Tibial nerve (tissue), 4 donors: Measurements from ENCODE around the gene TAAR5.

ENCODE experiments used
- CTCF ChIP-seq, 5 experiments: fragments of 200-600 bp in 3 of 5; fragments of 450-650 bp in 2 of 5; sonication (generic) in 3 of 5; IDR thresholded peaks; one replicate each; pipeline ENCODE4 v1.5.1; 2016 to 2019; ENCODE audit warnings: antibody characterized with exemption in 5 of 5, mild to moderate bottlenecking in 3 of 5, moderate library complexity in 2 of 5
- EP300 ChIP-seq, 2 donors: sonication (generic); formaldehyde crosslinking; IDR thresholded peaks; one replicate each; pipeline ENCODE4 v1.6.1; 2017; ENCODE audit warnings: antibody characterized with exemption in 2 of 2, mild to moderate bottlenecking in 1 of 2

- no peak for TF ChIP-seq EP300 (IDR thresholded peaks at IDR 0.05)
- no peak for TF ChIP-seq CTCF (IDR thresholded peaks at IDR 0.05)
Measured at GRCh38 chr6:132569170-132569569, 20.4 kb downstream of the TAAR5 start.
